ENCODE results near the gene SLC25A23. TPM values are rescaled to one million over a fixed set of nuclear protein-coding genes. Genes with fewer than 3 reads are reported as not detected.

The SLC25A23 gene
- total RNA-seq, 1 experiment from 2014 or later = 73.5 TPM

DNA sequence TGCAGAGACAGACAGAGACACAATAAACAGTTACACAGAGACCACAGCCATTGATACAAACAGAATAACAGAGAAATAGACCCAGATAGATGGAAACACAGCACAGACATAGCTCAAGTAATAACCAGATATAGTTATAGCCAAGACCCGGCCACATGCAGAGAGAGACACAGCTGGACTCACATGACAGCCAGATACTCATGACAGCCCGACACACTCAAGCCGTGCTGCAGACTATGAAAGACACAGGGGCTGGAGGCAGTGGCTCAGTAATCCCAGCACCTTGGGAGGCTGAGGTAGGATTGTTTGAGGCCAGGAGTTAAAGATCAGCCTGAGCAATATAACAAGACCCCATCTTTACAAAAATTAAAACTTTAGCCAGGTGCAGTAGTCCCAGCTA lies 23.6 kb upstream of the SLC25A23 start:
- no peak overlapping the region for H3K4me3 ChIP-seq (ENCODE audit: low read depth, low read length)
- H3K9me3 Mint-ChIP-seq (ENCODE audit: unreplicated experiment) = no peaks in the 10 kb centered on the region
- peak overlapping the region; percentile 53 for H3K27ac Mint-ChIP-seq (ENCODE audit: unreplicated experiment)
- BruUV-seq (replicated peaks) = no TSS peak
- H3K36me3 ChIP-seq (ENCODE audit: control insufficient read depth, insufficient read depth, low read length) = no peaks in the 10 kb centered on the region
- H3K36me3 Mint-ChIP-seq (ENCODE audit: insufficient read depth, unreplicated experiment) = peaks cover 6% of the 10 kb centered on the region
- CTCF ChIA-PET = no interaction called here
- POLR2A ChIA-PET = no interaction called here
- no peaks in the 10 kb centered on the region for H3K9me3 ChIP-seq
- no peak overlapping the region for H3K4me3 Mint-ChIP-seq (ENCODE audit: unreplicated experiment)
- no peaks in the 10 kb centered on the region for H3K4me1 ChIP-seq
- H3K27me3 Mint-ChIP-seq (ENCODE audit: insufficient read depth, unreplicated experiment) = no peaks in the 10 kb centered on the region
- intact Hi-C loops (cut with micrococcal nuclease; ENCODE audit: unreplicated experiment) = no loop called here
- no peak for TF ChIP-seq CTCF (IDR thresholded peaks at IDR 0.05; ENCODE audit: insufficient read depth in 1 of 2, low read depth in 1 of 2, low read length in 1 of 2, severe bottlenecking in 1 of 2, unreplicated experiment in 1 of 2)
- no peaks in the 10 kb centered on the region for H3K27me3 ChIP-seq (replicated peaks; ENCODE audit: control insufficient read depth, insufficient read depth, low read length)
- no peak for DNase-seq
- no peaks in the 10 kb centered on the region for H3K4me1 Mint-ChIP-seq (ENCODE audit: low read depth, unreplicated experiment)

DNA sequence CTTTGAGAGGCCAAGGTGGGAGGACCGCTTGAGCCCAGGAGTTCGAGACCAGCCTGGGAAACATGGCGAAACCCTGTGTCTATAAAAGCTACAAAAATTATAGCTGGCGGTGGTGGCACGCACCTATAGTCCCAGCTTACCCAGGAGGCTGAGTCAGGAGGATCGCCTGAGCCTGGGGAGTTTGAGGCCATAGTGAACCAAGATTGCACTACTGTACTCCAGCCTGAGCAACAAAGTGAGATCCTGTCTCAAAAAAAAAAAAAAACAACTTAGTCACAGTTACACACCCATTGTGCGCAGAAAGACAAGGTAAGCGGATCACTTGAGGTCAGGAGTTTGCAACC lies 22.7 kb upstream of the SLC25A23 start:
- Histone ChIP-seq H3K9me3 (no peaks in the 10 kb centered on the region), H3K27me3 (replicated peaks; ENCODE audit: control insufficient read depth, insufficient read depth, low read length) (no peaks in the 10 kb centered on the region), H3K36me3 (ENCODE audit: control insufficient read depth, insufficient read depth, low read length) (no peaks in the 10 kb centered on the region), H3K4me3 (ENCODE audit: low read depth, low read length) (no peak overlapping the region), H3K4me1 (no peaks in the 10 kb centered on the region)
- TF ChIP-seq CTCF (IDR thresholded peaks at IDR 0.05; ENCODE audit: insufficient read depth in 1 of 2, low read depth in 1 of 2, low read length in 1 of 2, severe bottlenecking in 1 of 2, unreplicated experiment in 1 of 2) = no peak
- ChIA-PET POLR2A (no interaction called here), CTCF (interaction anchor here (0.7 kb wide), 1 partner anchor 57 kb away, joined by 6 read pairs; no protein-coding TSS in a partner anchor)
- Mint-ChIP-seq H3K4me3 (ENCODE audit: unreplicated experiment) (no peak overlapping the region), H3K27ac (ENCODE audit: unreplicated experiment) (no peak overlapping the region), H3K27me3 (ENCODE audit: insufficient read depth, unreplicated experiment) (no peaks in the 10 kb centered on the region), H3K4me1 (ENCODE audit: low read depth, unreplicated experiment) (no peaks in the 10 kb centered on the region), H3K36me3 (ENCODE audit: insufficient read depth, unreplicated experiment) (peaks cover 6% of the 10 kb centered on the region), H3K9me3 (ENCODE audit: unreplicated experiment) (no peaks in the 10 kb centered on the region)
- no TSS peak for BruUV-seq (replicated peaks)
- intact Hi-C loops (cut with micrococcal nuclease; ENCODE audit: unreplicated experiment) = no loop called here
- no peak for DNase-seq

- peak in 1 of 2 experiments; percentile 45 for DNase-seq
- BruUV-seq (replicated peaks) = no TSS peak
- H3K9me3 ChIP-seq = no peaks in the 10 kb centered on the region
- Mint-ChIP-seq H3K27ac (ENCODE audit: unreplicated experiment) (no peak within 1 kb of the TSS), H3K27me3 (ENCODE audit: insufficient read depth, unreplicated experiment) (no peaks in the 10 kb centered on the region), H3K4me1 (ENCODE audit: low read depth, unreplicated experiment) (no peaks in the 10 kb centered on the region), H3K36me3 (ENCODE audit: insufficient read depth, unreplicated experiment) (peaks cover 6% of the 10 kb centered on the region), H3K4me3 (ENCODE audit: unreplicated experiment) (no peak within 1 kb of the TSS), H3K9me3 (ENCODE audit: unreplicated experiment) (no peaks in the 10 kb centered on the region)
- POLR2A ChIA-PET = no interaction called here
- H3K27me3 ChIP-seq (replicated peaks; ENCODE audit: control insufficient read depth, insufficient read depth, low read length) = no peaks in the 10 kb centered on the region
- TF ChIP-seq CTCF (IDR thresholded peaks at IDR 0.05; ENCODE audit: insufficient read depth in 1 of 2, low read depth in 1 of 2, low read length in 1 of 2, severe bottlenecking in 1 of 2, unreplicated experiment in 1 of 2) = peak; percentile 49 to 56
- intact Hi-C loops (cut with micrococcal nuclease; ENCODE audit: unreplicated experiment) = no loop called here
- H3K4me1 ChIP-seq = peaks cover 4% of the 10 kb centered on the region
- no peak within 1 kb of the TSS for H3K4me3 ChIP-seq (ENCODE audit: low read depth, low read length)
- H3K36me3 ChIP-seq (ENCODE audit: control insufficient read depth, insufficient read depth, low read length) = no peaks in the 10 kb centered on the region
- CTCF ChIA-PET = interaction anchor here (0.5 to 0.7 kb wide), 3 partner anchors 19 to 1334 kb away, joined by 3 to 6 read pairs (median 5); no protein-coding TSS in a partner anchor
These were observed 22.1 kb upstream of the SLC25A23 start, which contains the start of gene DENND1C for GRCh38 chr19:6481541-6482342. Gene DENND1C, minus strand, starts transcription at chr19:6481787. Its CDS starts 92 bp downstream, at chr19:6481695.

All from Caco-2 (cell line).